GM23338 (cell line): ENCODE results near the gene SF3B2. TPM values are rescaled to one million over a fixed set of nuclear protein-coding genes. Genes with fewer than 3 reads are reported as not detected.

Experiments
- ATAC-seq: fragments of 200-7000 bp; cut with Tn5 transposase; 3 replicates; pipeline ENCODE4 v1.9.1; 2020
- DNase-seq: peaks from one replicate; pipeline ENCODE4 v3.0.0-alpha.2; 2015; ENCODE audit warnings: low spot score
- H2AFZ ChIP-seq: fragments of 200-600 bp; sonication (generic); 2 replicates; pipeline ENCODE4 v1.8.0; 2016; ENCODE audit warnings: antibody characterized with exemption, mild to moderate bottlenecking, moderate library complexity
- H3F3A ChIP-seq: fragments of 200-600 bp; sonication (generic); replicated peaks from 2 replicates; pipeline ENCODE4 v1.8.0; 2017; ENCODE audit warnings: antibody characterized with exemption, mixed run types, low read depth
- H3K27ac ChIP-seq: fragments of 200-600 bp; sonication (generic); 2 replicates; pipeline ENCODE4 v1.6.1; 2016; ENCODE audit warnings: low read depth
- H3K27me3 ChIP-seq: fragments of 200-600 bp; sonication (generic); 2 replicates; pipeline ENCODE4 v1.8.0; 2016; ENCODE audit warnings: mild to moderate bottlenecking, mixed run types, moderate library complexity; ENCODE audit not compliant: insufficient read depth
- H3K36me3 ChIP-seq: fragments of 200-600 bp; sonication (generic); 2 replicates; pipeline ENCODE4 v1.8.0; 2016; ENCODE audit warnings: mild to moderate bottlenecking; ENCODE audit not compliant: insufficient read depth
- H3K4me1 ChIP-seq: fragments of 200-600 bp; sonication (generic); 2 replicates; pipeline ENCODE4 v1.8.0; 2016; ENCODE audit warnings: mild to moderate bottlenecking, moderate library complexity; ENCODE audit not compliant: insufficient read depth
- H3K4me2 ChIP-seq: fragments of 200-600 bp; sonication (generic); 2 replicates; pipeline ENCODE4 v1.7.1; 2017; ENCODE audit warnings: mixed run types
- H3K4me3 ChIP-seq: fragments of 200-600 bp; sonication (generic); 2 replicates; pipeline ENCODE4 v1.6.1; 2016; ENCODE audit warnings: mixed run types
- H3K79me2 ChIP-seq: fragments of 200-600 bp; sonication (generic); replicated peaks from 2 replicates; pipeline ENCODE4 v1.8.0; 2017; ENCODE audit warnings: mild to moderate bottlenecking; ENCODE audit not compliant: insufficient read depth
- H3K9me2 ChIP-seq: fragments of 200-600 bp; sonication (generic); 2 replicates; pipeline ENCODE4 v1.8.0; 2017; ENCODE audit not compliant: insufficient read depth
- H4K20me1 ChIP-seq: fragments of 200-600 bp; sonication (generic); replicated peaks from 2 replicates; pipeline ENCODE4 v1.8.0; 2017; ENCODE audit warnings: mild to moderate bottlenecking; ENCODE audit not compliant: insufficient read depth
- H3K27ac Mint-ChIP-seq: 2 replicates; pipeline ENCODE4 v1.8.0; 2020; ENCODE audit warnings: inconsistent platforms, mild to moderate bottlenecking, moderate library complexity, mixed read lengths
- H3K27me3 Mint-ChIP-seq: 3 replicates; pipeline ENCODE4 v1.8.0; 2022; ENCODE audit warnings: low read depth, mild to moderate bottlenecking, moderate library complexity, mixed read lengths, inconsistent platforms; ENCODE audit not compliant: insufficient read depth, poor library complexity
- H3K36me3 Mint-ChIP-seq: 3 replicates; pipeline ENCODE4 v1.8.0; 2021; ENCODE audit warnings: low read depth, mild to moderate bottlenecking, inconsistent platforms, moderate library complexity, mixed read lengths
- H3K4me1 Mint-ChIP-seq: 3 replicates; pipeline ENCODE4 v1.8.0; 2020; ENCODE audit warnings: mild to moderate bottlenecking, inconsistent platforms, mixed read lengths
- H3K4me3 Mint-ChIP-seq: 3 replicates; pipeline ENCODE4 v1.8.0; 2021; ENCODE audit warnings: moderate library complexity, mild to moderate bottlenecking, inconsistent platforms, mixed read lengths
- H3K9me3 Mint-ChIP-seq: 3 replicates; pipeline ENCODE4 v1.8.0; 2020; ENCODE audit warnings: moderate library complexity, mild to moderate bottlenecking, inconsistent platforms, mixed read lengths
- CREB1 ChIP-seq: fragments of 250-450 bp; sonication (Bioruptor Pico); IDR thresholded peaks from 2 replicates; pipeline ENCODE4 v1.5.0; 2020; ENCODE audit warnings: low read depth, mild to moderate bottlenecking, moderate library complexity
- EZH2 ChIP-seq: fragments of 200-600 bp; sonication (generic); IDR thresholded peaks from one replicate; pipeline ENCODE4 v1.8.0; 2017; ENCODE audit warnings: antibody characterized with exemption, mild to moderate bottlenecking, low read depth; ENCODE audit not compliant: unreplicated experiment
- EZH2phosphoT487 ChIP-seq: fragments of 200-600 bp; sonication (generic); IDR thresholded peaks from one replicate; pipeline ENCODE4 v1.8.1; 2018; ENCODE audit warnings: antibody characterized with exemption; ENCODE audit not compliant: unreplicated experiment
- JUNB ChIP-seq: IDR thresholded peaks from one replicate; pipeline ENCODE4 v1.6.1; 2016; ENCODE audit warnings: antibody characterized with exemption; ENCODE audit not compliant: unreplicated experiment
- NANOG ChIP-seq: IDR thresholded peaks from 2 replicates; pipeline ENCODE4 v1.6.1; 2016; ENCODE audit warnings: antibody characterized with exemption, borderline replicate concordance
- POLR2AphosphoS5 ChIP-seq: IDR thresholded peaks from 2 replicates; pipeline ENCODE4 v1.6.1; 2016; ENCODE audit warnings: antibody characterized with exemption, low read depth
- STAT1 ChIP-seq: IDR thresholded peaks from one replicate; pipeline ENCODE4 v1.6.1; 2016; ENCODE audit warnings: antibody characterized with exemption; ENCODE audit not compliant: unreplicated experiment
- ZNF114 ChIP-seq: fragments of 250-450 bp; sonication (Bioruptor Pico); IDR thresholded peaks from 2 replicates; pipeline ENCODE4 v1.5.0; 2020; ENCODE audit warnings: mild to moderate bottlenecking, moderate library complexity
- ZNF331 ChIP-seq: fragments of 250-450 bp; sonication (Bioruptor Pico); IDR thresholded peaks from 2 replicates; pipeline ENCODE4 v1.5.0; 2020; ENCODE audit warnings: low read depth, mild to moderate bottlenecking, moderate library complexity
- polyA plus RNA-seq: library from polyadenylated mRNA; unstranded; fragments of >200 nt; fragmentation: Nextera tagmentation; extraction: Ambion mirVana; gene quantifications from 2 replicates; pipeline ENCODE4 v1.2.1, GENCODE V29; 2016
- total RNA-seq: library from RNA; depleted of rRNA; stranded (reverse); fragments of >200 nt; shearing (Covaris generic); gene quantifications from 2 replicates; pipeline ENCODE4 v1.2.3, GENCODE V29; 2014
- TF ChIP-seq, protein P1 (sequence below): IDR thresholded peaks from one replicate; pipeline ENCODE4 v1.6.1; 2018; ENCODE audit warnings: antibody characterized with exemption; ENCODE audit not compliant: unreplicated experiment
- TF ChIP-seq, protein P2 (sequence below), 2 experiments: fragments of 200-600 bp in 1 of 2; sonication (generic) in 1 of 2; conservative IDR thresholded peaks; 2 replicates each; pipeline versions ENCODE4 v1.5.1 to v1.6.1; 2016 to 2017; ENCODE audit warnings: antibody characterized with exemption in 2 of 2, low read depth in 2 of 2, mild to moderate bottlenecking in 2 of 2, moderate library complexity in 1 of 2
- TF ChIP-seq, protein P3 (sequence below): IDR thresholded peaks from 2 replicates; pipeline ENCODE4 v1.6.1; 2016; ENCODE audit warnings: antibody characterized with exemption

Gene SF3B2
- total and polyA plus RNA-seq, 2 experiments from 2014 or later, result 173 to 180 TPM

DNA sequence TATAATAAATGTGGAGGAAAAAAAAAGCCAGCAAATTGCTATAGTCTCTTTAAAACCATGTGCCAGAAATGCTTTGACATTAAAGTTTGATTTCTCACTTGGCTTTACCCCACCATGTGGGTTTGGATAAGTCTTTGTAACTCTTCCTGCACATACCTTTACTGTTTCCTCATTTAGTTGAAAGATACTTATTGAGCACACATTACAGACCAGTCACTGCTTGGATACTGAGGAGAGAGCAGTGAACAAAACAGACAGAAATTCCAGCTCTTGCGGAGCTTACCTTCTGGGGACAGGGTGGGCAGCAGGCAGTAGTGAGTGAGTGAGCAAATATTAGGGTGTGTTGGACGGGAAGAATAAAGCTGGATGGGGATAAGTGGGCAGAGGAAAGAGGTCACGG, 31.6 kb downstream of the SF3B2 start (continued):
- TF ChIP-seq, protein P1, sequence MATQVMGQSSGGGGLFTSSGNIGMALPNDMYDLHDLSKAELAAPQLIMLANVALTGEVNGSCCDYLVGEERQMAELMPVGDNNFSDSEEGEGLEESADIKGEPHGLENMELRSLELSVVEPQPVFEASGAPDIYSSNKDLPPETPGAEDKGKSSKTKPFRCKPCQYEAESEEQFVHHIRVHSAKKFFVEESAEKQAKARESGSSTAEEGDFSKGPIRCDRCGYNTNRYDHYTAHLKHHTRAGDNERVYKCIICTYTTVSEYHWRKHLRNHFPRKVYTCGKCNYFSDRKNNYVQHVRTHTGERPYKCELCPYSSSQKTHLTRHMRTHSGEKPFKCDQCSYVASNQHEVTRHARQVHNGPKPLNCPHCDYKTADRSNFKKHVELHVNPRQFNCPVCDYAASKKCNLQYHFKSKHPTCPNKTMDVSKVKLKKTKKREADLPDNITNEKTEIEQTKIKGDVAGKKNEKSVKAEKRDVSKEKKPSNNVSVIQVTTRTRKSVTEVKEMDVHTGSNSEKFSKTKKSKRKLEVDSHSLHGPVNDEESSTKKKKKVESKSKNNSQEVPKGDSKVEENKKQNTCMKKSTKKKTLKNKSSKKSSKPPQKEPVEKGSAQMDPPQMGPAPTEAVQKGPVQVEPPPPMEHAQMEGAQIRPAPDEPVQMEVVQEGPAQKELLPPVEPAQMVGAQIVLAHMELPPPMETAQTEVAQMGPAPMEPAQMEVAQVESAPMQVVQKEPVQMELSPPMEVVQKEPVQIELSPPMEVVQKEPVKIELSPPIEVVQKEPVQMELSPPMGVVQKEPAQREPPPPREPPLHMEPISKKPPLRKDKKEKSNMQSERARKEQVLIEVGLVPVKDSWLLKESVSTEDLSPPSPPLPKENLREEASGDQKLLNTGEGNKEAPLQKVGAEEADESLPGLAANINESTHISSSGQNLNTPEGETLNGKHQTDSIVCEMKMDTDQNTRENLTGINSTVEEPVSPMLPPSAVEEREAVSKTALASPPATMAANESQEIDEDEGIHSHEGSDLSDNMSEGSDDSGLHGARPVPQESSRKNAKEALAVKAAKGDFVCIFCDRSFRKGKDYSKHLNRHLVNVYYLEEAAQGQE, result no peak
- TF ChIP-seq NANOG, result no peak

DNA sequence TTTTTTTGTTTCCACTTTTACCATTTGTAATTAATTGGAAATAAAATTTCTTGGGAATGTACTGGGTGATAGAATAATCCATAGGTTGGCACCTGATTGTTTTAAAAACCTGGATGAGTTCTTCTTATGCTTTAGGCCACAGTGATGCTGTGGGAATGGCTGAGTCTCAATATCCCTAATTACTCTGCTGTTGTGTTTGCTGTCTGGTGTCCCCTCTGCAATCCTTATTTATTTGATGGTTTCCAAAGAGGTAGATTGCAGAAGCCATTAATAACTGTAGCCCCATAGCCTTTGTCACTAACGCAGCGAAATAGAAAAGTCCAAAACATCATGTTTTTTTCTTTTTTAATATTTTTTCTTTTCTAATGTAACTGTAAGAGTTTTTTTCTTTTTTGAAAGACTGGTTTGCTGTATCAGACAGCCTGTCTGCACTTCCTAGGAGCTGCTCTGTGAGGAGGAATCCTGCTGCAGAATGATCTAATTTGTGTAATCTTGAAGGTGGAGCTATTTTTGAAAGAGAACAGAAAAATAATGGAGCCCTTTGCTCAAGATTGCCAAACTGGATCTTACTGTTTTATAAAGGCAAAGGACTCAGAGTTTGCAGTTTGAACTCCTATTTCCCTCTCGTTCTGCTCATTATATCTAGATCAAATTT, 32.8 kb downstream of the SF3B2 start:
- TF ChIP-seq, protein P1, result no peak
- TF ChIP-seq EZH2phosphoT487 (no peak), CREB1 (CRISPR knock-in tag) (no peak), EZH2 (no peak), JUNB (no peak), POLR2AphosphoS5 (no peak), NANOG (no peak), ZNF114 (no peak), STAT1 (no peak), ZNF331 (no peak)
- TF ChIP-seq, protein P2, sequence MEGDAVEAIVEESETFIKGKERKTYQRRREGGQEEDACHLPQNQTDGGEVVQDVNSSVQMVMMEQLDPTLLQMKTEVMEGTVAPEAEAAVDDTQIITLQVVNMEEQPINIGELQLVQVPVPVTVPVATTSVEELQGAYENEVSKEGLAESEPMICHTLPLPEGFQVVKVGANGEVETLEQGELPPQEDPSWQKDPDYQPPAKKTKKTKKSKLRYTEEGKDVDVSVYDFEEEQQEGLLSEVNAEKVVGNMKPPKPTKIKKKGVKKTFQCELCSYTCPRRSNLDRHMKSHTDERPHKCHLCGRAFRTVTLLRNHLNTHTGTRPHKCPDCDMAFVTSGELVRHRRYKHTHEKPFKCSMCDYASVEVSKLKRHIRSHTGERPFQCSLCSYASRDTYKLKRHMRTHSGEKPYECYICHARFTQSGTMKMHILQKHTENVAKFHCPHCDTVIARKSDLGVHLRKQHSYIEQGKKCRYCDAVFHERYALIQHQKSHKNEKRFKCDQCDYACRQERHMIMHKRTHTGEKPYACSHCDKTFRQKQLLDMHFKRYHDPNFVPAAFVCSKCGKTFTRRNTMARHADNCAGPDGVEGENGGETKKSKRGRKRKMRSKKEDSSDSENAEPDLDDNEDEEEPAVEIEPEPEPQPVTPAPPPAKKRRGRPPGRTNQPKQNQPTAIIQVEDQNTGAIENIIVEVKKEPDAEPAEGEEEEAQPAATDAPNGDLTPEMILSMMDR (conservative IDR thresholded peaks at IDR 0.05; ENCODE audit: low read depth in 2 of 2), result no peak
- TF ChIP-seq, protein P3, sequence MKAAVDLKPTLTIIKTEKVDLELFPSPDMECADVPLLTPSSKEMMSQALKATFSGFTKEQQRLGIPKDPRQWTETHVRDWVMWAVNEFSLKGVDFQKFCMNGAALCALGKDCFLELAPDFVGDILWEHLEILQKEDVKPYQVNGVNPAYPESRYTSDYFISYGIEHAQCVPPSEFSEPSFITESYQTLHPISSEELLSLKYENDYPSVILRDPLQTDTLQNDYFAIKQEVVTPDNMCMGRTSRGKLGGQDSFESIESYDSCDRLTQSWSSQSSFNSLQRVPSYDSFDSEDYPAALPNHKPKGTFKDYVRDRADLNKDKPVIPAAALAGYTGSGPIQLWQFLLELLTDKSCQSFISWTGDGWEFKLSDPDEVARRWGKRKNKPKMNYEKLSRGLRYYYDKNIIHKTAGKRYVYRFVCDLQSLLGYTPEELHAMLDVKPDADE, result no peak

More for the DNA sequence above, 32.8 kb downstream of the SF3B2 start:
- no peaks in the 10 kb centered on the region for H3K9me2 ChIP-seq
- no peak overlapping the region for H3K4me3 ChIP-seq
- H3K4me3 Mint-ChIP-seq, result no peak overlapping the region
- H3K36me3 ChIP-seq, result no peaks in the 10 kb centered on the region
- peaks cover 17% of the 10 kb centered on the region; the same call in 1 of the 2 replicates for H4K20me1 ChIP-seq
- no peaks in the 10 kb centered on the region for H3K36me3 Mint-ChIP-seq
- DNase-seq (no peak), ATAC-seq (no peak)
- no peaks in the 10 kb centered on the region for H3K27me3 Mint-ChIP-seq
- H2AFZ ChIP-seq, result no peak overlapping the region
- no peaks in the 10 kb centered on the region for H3K4me1 ChIP-seq
- H3K4me2 ChIP-seq, result no peak overlapping the region
- no peak overlapping the region for H3K27ac Mint-ChIP-seq
- no peaks in the 10 kb centered on the region for H3K9me3 Mint-ChIP-seq
- H3K79me2 ChIP-seq, result peaks cover 47% of the 10 kb centered on the region
- H3K4me1 Mint-ChIP-seq, result no peaks in the 10 kb centered on the region; the same call in 2 of the 3 replicates
- no peaks in the 10 kb centered on the region for H3F3A ChIP-seq
- no peak overlapping the region for H3K27ac ChIP-seq
- H3K27me3 ChIP-seq, result no peaks in the 10 kb centered on the region
